Esophagus muscularis mucosa (tissue), 4 donors: ENCODE measurements around the gene ARID1B. TPM values are rescaled to one million over a fixed set of nuclear protein-coding genes. Genes with fewer than 3 reads are reported as not detected.

Experiments
- DNase-seq: peaks from one replicate; pipeline ENCODE4 v3.0.0-alpha.2; 2017; ENCODE audit errors: extremely low spot score
- H3K27ac ChIP-seq, 4 donors: fragments of 200-600 bp; sonication (generic); replicated peaks in 1 of 4; 1 replicate in 3 of 4; 2 replicates in 1 of 4; pipeline ENCODE4 v1.5.1; 2016 to 2019; ENCODE audit warnings: mild to moderate bottlenecking in 1 of 4
- H3K27me3 ChIP-seq, 4 donors: fragments of 200-600 bp; sonication (generic); one replicate each; pipeline versions ENCODE4 v1.5.1 to v1.6.0; 2016 to 2019
- H3K36me3 ChIP-seq, 4 donors: fragments of 200-600 bp; sonication (generic); one replicate each; pipeline ENCODE4 v1.5.1; 2016 to 2019
- H3K4me1 ChIP-seq, 4 donors: fragments of 200-600 bp; sonication (generic); one replicate each; pipeline ENCODE4 v1.5.1; 2016 to 2019
- H3K4me3 ChIP-seq, 4 donors: fragments of 200-600 bp; sonication (generic); 1 replicate in 2 of 4; 2 replicates in 2 of 4; pipeline ENCODE4 v1.5.1; 2016 to 2019; ENCODE audit warnings: mild to moderate bottlenecking in 4 of 4, moderate library complexity in 1 of 4
- H3K9me3 ChIP-seq, 4 donors: fragments of 200-600 bp; sonication (generic); 1 replicate in 3 of 4; 2 replicates in 1 of 4; pipeline ENCODE4 v1.5.1; 2016 to 2019
- CTCF ChIP-seq, 3 experiments: fragments of 200-600 bp in 2 of 3; fragments of 450-650 bp in 1 of 3; sonication (generic) in 2 of 3; IDR thresholded peaks; one replicate each; pipeline ENCODE4 v1.5.1; 2017 to 2019; ENCODE audit warnings: antibody characterized with exemption in 3 of 3, mild to moderate bottlenecking in 2 of 3, moderate library complexity in 1 of 3
- EP300 ChIP-seq: sonication (generic); formaldehyde crosslinking; IDR thresholded peaks from one replicate; pipeline ENCODE4 v1.6.1; 2017; ENCODE audit warnings: antibody characterized with exemption
- POLR2A ChIP-seq: fragments of 450-650 bp; IDR thresholded peaks from one replicate; pipeline ENCODE4 v1.6.1; 2017; ENCODE audit warnings: antibody characterized with exemption, moderate library complexity, mild to moderate bottlenecking, low read depth
- POLR2AphosphoS5 ChIP-seq, 2 donors: sonication (generic); formaldehyde crosslinking; IDR thresholded peaks; one replicate each; pipeline ENCODE4 v1.6.1; 2017; ENCODE audit warnings: antibody characterized with exemption in 2 of 2
- WGBS: methylation state at CpG from one replicate; pipeline ENCODE4 v1.1.5; 2018; 5-methylcytosine and 5-hydroxymethylcytosine counted together
- intact Hi-C: fragments of 100-400 bp; cut with DNase I; formaldehyde crosslinking; loops from one replicate; pipeline ENCODE4 v1.15.1; 2023
- total RNA-seq, 4 donors: library from RNA; depleted of rRNA; stranded (reverse); fragments of >200 nt; gene quantifications; one replicate each; pipeline versions ENCODE4 v1.1.0 to v1.2.1, GENCODE V29; 2016

The ARID1B gene
- total RNA-seq, 4 donors from 2014 or later, result 55.0 to 87.2 (median 72.7) TPM

- no peak for TF ChIP-seq CTCF (IDR thresholded peaks at IDR 0.05)
- TF ChIP-seq POLR2AphosphoS5 (IDR thresholded peaks at IDR 0.05), result no peak
- no peak for TF ChIP-seq EP300
- no peak for TF ChIP-seq POLR2A
- Histone ChIP-seq H3K36me3 (no peaks in the 10 kb centered on the region), H3K9me3 (no peaks in the 10 kb centered on the region), H3K27me3 (no peaks in the 10 kb centered on the region), H3K27ac (no peak overlapping the region), H3K4me1 (peaks cover 2 to 27% (median 14%) of the 10 kb centered on the region in 4 donors), H3K4me3 (no peak overlapping the region)
- no peak for DNase-seq
- 84% methylated on average over 2 of the region's 2 CpGs for WGBS
- intact Hi-C loops, result no loop called here
These were observed 134.4 kb downstream of the ARID1B start for GRCh38 chr6:156911581-156911980.

GRCh38 chr6:156912431-156912830 is 135.3 kb downstream of the ARID1B start:
- Histone ChIP-seq H3K36me3 (no peaks in the 10 kb centered on the region), H3K4me1 (peaks cover 8 to 36% (median 21%) of the 10 kb centered on the region in 4 donors), H3K9me3 (no peaks in the 10 kb centered on the region), H3K27ac (no peak overlapping the region), H3K4me3 (no peak overlapping the region), H3K27me3 (no peaks in the 10 kb centered on the region)
- TF ChIP-seq EP300, result no peak
- TF ChIP-seq POLR2A, result no peak
- TF ChIP-seq CTCF (IDR thresholded peaks at IDR 0.05), result no peak
- no peak for TF ChIP-seq POLR2AphosphoS5 (IDR thresholded peaks at IDR 0.05)
- intact Hi-C loops, result no loop called here
- DNase-seq, result no peak

- Histone ChIP-seq H3K4me3 (no peak overlapping the region), H3K9me3 (no peaks in the 10 kb centered on the region), H3K27me3 (no peaks in the 10 kb centered on the region), H3K36me3 (no peaks in the 10 kb centered on the region), H3K27ac (no peak overlapping the region), H3K4me1 (peaks cover 18 to 46% (median 32%) of the 10 kb centered on the region in 4 donors)
- TF ChIP-seq EP300 (no peak), POLR2A (no peak), POLR2AphosphoS5 (IDR thresholded peaks at IDR 0.05) (no peak), CTCF (IDR thresholded peaks at IDR 0.05) (no peak)
- 97% methylated on average over 7 of the region's 7 CpGs for WGBS
- intact Hi-C loops, result no loop called here
- no peak for DNase-seq
These were observed 137.0 kb downstream of the ARID1B start for GRCh38 chr6:156914181-156914580.

- Histone ChIP-seq H3K36me3 (no peaks in the 10 kb centered on the region), H3K4me3 (no peak overlapping the region), H3K4me1 (peaks cover 18 to 36% (median 30%) of the 10 kb centered on the region in 4 donors), H3K27me3 (no peaks in the 10 kb centered on the region), H3K9me3 (no peaks in the 10 kb centered on the region), H3K27ac (no peak overlapping the region)
- intact Hi-C loops, result no loop called here
- WGBS, result 67% methylated on average over 11 of the region's 11 CpGs
- no peak for DNase-seq
- TF ChIP-seq POLR2A (no peak), CTCF (IDR thresholded peaks at IDR 0.05) (no peak), EP300 (no peak)
These were observed 139.1 kb downstream of the ARID1B start for GRCh38 chr6:156916130-156916801.

- DNase-seq, result no peak
- Histone ChIP-seq H3K36me3 (no peaks in the 10 kb centered on the region), H3K4me3 (no peak overlapping the region), H3K27me3 (no peaks in the 10 kb centered on the region), H3K27ac (no peak overlapping the region), H3K9me3 (no peaks in the 10 kb centered on the region), H3K4me1 (peaks cover 18 to 36% (median 28%) of the 10 kb centered on the region in 4 donors)
- intact Hi-C loops, result no loop called here
- WGBS, result 90% methylated on average over 5 of the region's 5 CpGs
- TF ChIP-seq POLR2A (no peak), EP300 (no peak), CTCF (IDR thresholded peaks at IDR 0.05) (no peak), POLR2AphosphoS5 (IDR thresholded peaks at IDR 0.05) (no peak)
These were observed 140.0 kb downstream of the ARID1B start for GRCh38 chr6:156917213-156917612.
